ENCODE measurements around the gene ZNF768. TPM values are rescaled to one million over a fixed set of nuclear protein-coding genes. Genes with fewer than 3 reads are reported as not detected.

The ZNF768 gene
- total RNA-seq, 4 donors from 2014 or later, result 13.6 to 24.5 (median 20.6) TPM

- TF ChIP-seq POLR2A (IDR thresholded peaks at IDR 0.05), result no peak
- no peak for TF ChIP-seq CTCF (IDR thresholded peaks at IDR 0.05)
These were observed 7.5 kb upstream of the ZNF768 start for GRCh38 chr16:30533748-30534367.

GRCh38 chr16:30533146-30533522 lies 6.8 kb upstream of the ZNF768 start:
- no peak for DNase-seq
- Histone ChIP-seq H3K4me1 (peaks cover 24 to 66% (median 30%) of the 10 kb centered on the region in 3 donors), H3K27me3 (no peaks in the 10 kb centered on the region), H3K27ac (peak overlapping the region in 1 of 4 donors; percentile 94), H3K9me3 (no peaks in the 10 kb centered on the region), H3K36me3 (peaks cover 8 to 27% (median 11%) of the 10 kb centered on the region in 3 donors), H3K4me3 (peak overlapping the region in 2 of 4 donors; percentile 69 to 88)
- TF ChIP-seq CTCF (IDR thresholded peaks at IDR 0.05) (no peak), POLR2A (IDR thresholded peaks at IDR 0.05) (no peak)
- WGBS, 2 donors, result 40 to 69% methylated on average over 5 to 6 of the region's 11 CpGs
- intact Hi-C loops (cut with DNase I), result no loop called here

More at GRCh38 chr16:30533748-30534367, 7.5 kb upstream of the ZNF768 start:
- Histone ChIP-seq H3K4me3 (peak overlapping the region; percentile 62 to 88 (median 76)), H3K27me3 (no peaks in the 10 kb centered on the region), H3K4me1 (peaks cover 17 to 59% (median 26%) of the 10 kb centered on the region in 3 donors), H3K9me3 (no peaks in the 10 kb centered on the region), H3K27ac (peak overlapping the region; percentile 94 to 98 (median 97)), H3K36me3 (peaks cover 8 to 27% (median 11%) of the 10 kb centered on the region in 3 donors)
- WGBS, 2 donors, result 21 to 27% methylated on average over 12 of the region's 29 CpGs
- no peak for DNase-seq
- intact Hi-C loops (cut with DNase I), result no loop called here

- intact Hi-C loops (cut with DNase I), result no loop called here
- Histone ChIP-seq H3K4me1 (peaks cover 30 to 73% (median 36%) of the 10 kb centered on the region in 3 donors), H3K27ac (no peak overlapping the region), H3K27me3 (no peaks in the 10 kb centered on the region), H3K36me3 (peaks cover 8 to 27% (median 11%) of the 10 kb centered on the region in 3 donors), H3K4me3 (no peak overlapping the region), H3K9me3 (no peaks in the 10 kb centered on the region)
- WGBS, 2 donors, result 96% methylated on average over 5 to 14 of the region's 57 CpGs
- TF ChIP-seq CTCF (IDR thresholded peaks at IDR 0.05) (no peak), POLR2A (IDR thresholded peaks at IDR 0.05) (no peak)
- DNase-seq, result no peak
These were observed 6.1 kb upstream of the ZNF768 start for GRCh38 chr16:30532285-30533145.

- Histone ChIP-seq H3K36me3 (peaks cover 8 to 27% (median 11%) of the 10 kb centered on the region in 3 donors), H3K27ac (no peak overlapping the region), H3K27me3 (no peaks in the 10 kb centered on the region), H3K9me3 (no peaks in the 10 kb centered on the region), H3K4me1 (peaks cover 25 to 68% (median 29%) of the 10 kb centered on the region in 3 donors), H3K4me3 (no peak overlapping the region)
- intact Hi-C loops (cut with DNase I), result no loop called here
- WGBS, 2 donors, result 68 to 74% methylated on average over 12 to 13 of the region's 13 CpGs
- no peak for TF ChIP-seq POLR2A (IDR thresholded peaks at IDR 0.05)
- no peak for TF ChIP-seq CTCF (IDR thresholded peaks at IDR 0.05)
- DNase-seq, result no peak
These were observed 4.0 kb upstream of the ZNF768 start for GRCh38 chr16:30530163-30531037.

Measured in esophagus squamous epithelium (tissue), 5 donors.